Heart left ventricle (tissue), 13 donors: Measurements from ENCODE around the gene IFIT2.

Source experiments
- CTCF ChIP-seq, 12 donors: fragments of 200-600 bp; sonication (generic) in 4 of 12; IDR thresholded peaks; one replicate each; pipeline versions ENCODE4 v1.5.0 to v1.8.0; 2018 to 2022; ENCODE audit warnings: antibody characterized with exemption in 12 of 12, mild to moderate bottlenecking in 5 of 12
- POLR2A ChIP-seq, 2 donors: fragments of 450-650 bp; IDR thresholded peaks; one replicate each; pipeline ENCODE4 v1.6.1; 2017; ENCODE audit warnings: antibody characterized with exemption in 2 of 2, mild to moderate bottlenecking in 2 of 2, moderate library complexity in 2 of 2
- donor health status: ischemic (EF 13 %, LVEDD 7.1; RV severe dilation, severe dysfunction).
- donor health status: DM: no; HTN: yes; CAD: no.
- donor health status: DM: no; HTN: no; CAD: no.
- donor health status: ischemic (EF 25% LVEDD 6.9; RV normal size, moderate dysfunction).
- donor health status: ischemic (EF 25% LVEDD 5.7; RV mildly dilated, moderate dysfunction).
- donor health status: ischemic (EF 35%, LVEDD 5.7; RV mildly dilated, moderate dysfunction).
- donor health status: nonischemic (EF 11% LVEDD 7.7; RV severe dilation, severe dysfunction).
- donor health status: DM: yes; HTN: yes; CAD: no.
- donor health status: PGD.
- donor health status: ischemic (EF 29% LVEDD 5.4; RV normal size, mild dysfunction).
- donor health status: nonischemic (EF 23%, LVEDD 6.1; RV moderate dilation, normal function).

GRCh38 chr10:89355394-89355931 is 53.6 kb downstream of the IFIT2 start:
- TF ChIP-seq CTCF (IDR thresholded peaks at IDR 0.05) (no peak), POLR2A (IDR thresholded peaks at IDR 0.05) (no peak)
